Neural crest cell (in vitro differentiated cells): ENCODE measurements around the gene POLR1C. TPM values are rescaled to one million over a fixed set of nuclear protein-coding genes. Genes with fewer than 3 reads are reported as not detected.

Source experiments
- DNase-seq: peaks from one replicate; pipeline ENCODE4 v3.0.0; 2021; ENCODE audit warnings: low read depth, mixed read lengths, low spot score
- H3K27ac Mint-ChIP-seq: one replicate; pipeline ENCODE4 v1.8.0; 2021; ENCODE audit warnings: mild to moderate bottlenecking, mixed read lengths; ENCODE audit not compliant: unreplicated experiment
- H3K27me3 Mint-ChIP-seq: 2 replicates; pipeline ENCODE4 v1.8.0; 2021; ENCODE audit warnings: low read depth, mild to moderate bottlenecking, mixed read lengths
- H3K36me3 Mint-ChIP-seq: 2 replicates; pipeline ENCODE4 v1.8.0; 2021; ENCODE audit warnings: low read depth, mild to moderate bottlenecking, mixed read lengths
- H3K4me1 Mint-ChIP-seq: 2 replicates; pipeline ENCODE4 v1.8.0; 2021; ENCODE audit warnings: mixed read lengths
- H3K4me3 Mint-ChIP-seq: one replicate; pipeline ENCODE4 v1.8.0; 2021; ENCODE audit warnings: mild to moderate bottlenecking, mixed read lengths
- H3K9me3 Mint-ChIP-seq: 2 replicates; pipeline ENCODE4 v1.8.0; 2021; ENCODE audit warnings: mixed read lengths
- CTCF ChIP-seq: fragments of 200-600 bp; sonication (generic); conservative IDR thresholded peaks from 2 replicates; pipeline ENCODE4 v1.5.0; 2021; ENCODE audit warnings: antibody characterized with exemption, mild to moderate bottlenecking
- total RNA-seq: library from RNA; stranded (reverse); gene quantifications from 2 replicates; pipeline ENCODE4 v1.2.1, GENCODE V29; 2021

Gene POLR1C
- total RNA-seq, 1 donor from 2014 or later = 45.8 TPM

DNA sequence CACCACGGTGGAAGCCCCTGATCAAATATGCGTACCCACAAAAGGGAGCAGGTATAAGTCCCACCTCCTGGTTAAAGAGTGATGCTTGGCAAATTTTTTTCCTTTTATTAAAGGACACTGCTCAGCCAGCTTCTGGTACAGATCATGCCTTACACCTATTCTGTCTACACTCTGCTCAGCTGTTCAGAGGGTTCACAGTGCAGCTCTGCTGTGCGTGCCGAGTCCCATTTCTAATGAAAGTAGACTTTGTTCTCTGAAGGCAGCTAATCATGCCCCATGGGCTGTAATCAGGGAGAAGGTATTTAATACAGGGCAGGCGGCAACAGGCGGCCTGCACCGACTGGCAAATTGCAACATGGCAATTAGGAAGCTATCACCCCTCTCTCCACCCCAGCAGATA, 23.1 kb upstream of the POLR1C start:
- H3K27ac Mint-ChIP-seq = no peak overlapping the region
- H3K9me3 Mint-ChIP-seq = no peaks in the 10 kb centered on the region
- peak overlapping the region; percentile 3 for H3K4me3 Mint-ChIP-seq
- peaks cover 30% of the 10 kb centered on the region for H3K4me1 Mint-ChIP-seq
- TF ChIP-seq CTCF = no peak
- H3K27me3 Mint-ChIP-seq = no peaks in the 10 kb centered on the region
- no peak for DNase-seq
- H3K36me3 Mint-ChIP-seq = no peaks in the 10 kb centered on the region

- no peak for TF ChIP-seq CTCF
- Mint-ChIP-seq H3K4me1 (peaks cover 25% of the 10 kb centered on the region), H3K27me3 (no peaks in the 10 kb centered on the region), H3K36me3 (no peaks in the 10 kb centered on the region), H3K4me3 (no peak overlapping the region), H3K27ac (no peak overlapping the region), H3K9me3 (no peaks in the 10 kb centered on the region)
- DNase-seq = no peak
These were observed 22.6 kb upstream of the POLR1C start for GRCh38 chr6:43494321-43494720.

GRCh38 chr6:43494766-43495165, 22.1 kb upstream of the POLR1C start:
- no peak for TF ChIP-seq CTCF
- no peak for DNase-seq
- Mint-ChIP-seq H3K9me3 (no peaks in the 10 kb centered on the region), H3K4me1 (peaks cover 22% of the 10 kb centered on the region), H3K27me3 (no peaks in the 10 kb centered on the region), H3K27ac (no peak overlapping the region), H3K36me3 (no peaks in the 10 kb centered on the region), H3K4me3 (no peak overlapping the region)

DNA sequence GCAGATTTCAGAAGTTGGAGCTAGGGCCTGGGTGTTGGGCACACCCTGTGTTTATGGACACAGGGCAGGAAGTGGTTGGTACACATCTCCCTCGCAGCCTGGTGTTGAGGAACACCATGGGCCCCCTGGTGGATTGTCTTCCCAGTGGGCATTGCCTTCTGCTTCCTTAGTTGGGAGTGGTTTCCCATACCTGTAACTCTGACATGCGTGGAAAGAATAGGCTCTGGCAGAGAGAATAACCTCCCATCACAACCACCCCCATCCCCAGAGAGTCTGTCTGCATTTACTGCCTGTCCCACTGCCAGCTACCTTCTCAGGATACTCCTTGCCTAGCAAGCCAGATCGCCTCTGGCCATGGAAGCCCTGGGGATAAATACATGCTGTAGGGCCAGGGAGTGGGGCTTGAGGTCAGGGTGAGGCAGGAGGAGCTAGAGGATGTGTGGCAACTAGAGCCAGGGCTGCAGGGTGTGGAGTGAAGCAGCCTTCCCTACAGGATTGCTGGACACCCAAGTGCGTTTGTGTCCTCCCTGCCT, 21.4 kb upstream of the POLR1C start:
- TF ChIP-seq CTCF = no peak
- peaks cover 16% of the 10 kb centered on the region for H3K4me1 Mint-ChIP-seq
- H3K36me3 Mint-ChIP-seq = no peaks in the 10 kb centered on the region
- no peak for DNase-seq
- no peaks in the 10 kb centered on the region for H3K27me3 Mint-ChIP-seq
- H3K4me3 Mint-ChIP-seq = no peak overlapping the region
- peak overlapping the region; percentile 35 for H3K27ac Mint-ChIP-seq
- H3K9me3 Mint-ChIP-seq = no peaks in the 10 kb centered on the region

GRCh38 chr6:43496370-43497128, 20.3 kb upstream of the POLR1C start:
- H3K27me3 Mint-ChIP-seq = no peaks in the 10 kb centered on the region
- H3K4me3 Mint-ChIP-seq = no peak overlapping the region
- H3K4me1 Mint-ChIP-seq = peaks cover 16% of the 10 kb centered on the region
- no peaks in the 10 kb centered on the region for H3K36me3 Mint-ChIP-seq
- TF ChIP-seq CTCF = peak; percentile 59
- H3K27ac Mint-ChIP-seq = no peak overlapping the region
- DNase-seq = no peak
- no peaks in the 10 kb centered on the region for H3K9me3 Mint-ChIP-seq
